Endothelial cell of umbilical vein (primary cell): ENCODE measurements around the gene OR2D3. TPM values are rescaled to one million over a fixed set of nuclear protein-coding genes. Genes with fewer than 3 reads are reported as not detected.

ENCODE experiments used
- BruUV-seq: library from RNA; stranded (reverse); fragments of 400-500 nt; replicated peaks from 2 replicates; lab custom pipeline; 2021; lab: Mats Ljungman, UMichigan
- CTCF ChIA-PET: fragments of 300-600, 350-600 bp; sonication (Branson Sonifier 250); formaldehyde crosslinking; loops from one replicate; lab custom pipeline; 2021; ENCODE audit warnings: antibody characterized with exemption, inconsistent platforms; lab: Charles Lee
- POLR2A ChIA-PET: fragments of 300-600, 350-600 bp; sonication (Branson Sonifier 250); formaldehyde crosslinking; loops from one replicate; lab custom pipeline; 2021; ENCODE audit warnings: antibody characterized with exemption, inconsistent platforms; lab: Charles Lee
- DNase-seq: peaks from one replicate; pipeline ENCODE4 v3.0.0-alpha.2; 2011; ENCODE audit warnings: low read depth, low spot score
- FAIRE-seq: peaks from 2 replicates; lab custom pipeline; 2011; peaks lifted over from hg19 to GRCh38; lab: Jason Lieb, UNC
- H2AFZ ChIP-seq: 2 replicates; pipeline ENCODE4 v1.6.0; 2012; ENCODE audit warnings: low read depth, low read length, control low read depth, inconsistent platforms
- H3K27ac ChIP-seq: 2 replicates; pipeline ENCODE4 v1.5.1; 2011; ENCODE audit warnings: low read depth, mild to moderate bottlenecking, control low read depth, low read length, moderate library complexity; ENCODE audit not compliant: insufficient read depth
- H3K27me3 ChIP-seq, 2 experiments: 2 replicates each; pipeline versions ENCODE4 v1.6.0 to v1.6.1; 2011; ENCODE audit warnings: low read length in 2 of 2, mixed read lengths in 1 of 2; ENCODE audit not compliant: control insufficient read depth in 2 of 2, insufficient read depth in 2 of 2
- H3K36me3 ChIP-seq, 2 experiments: 2 replicates in 1 of 2; 3 replicates in 1 of 2; pipeline ENCODE4 v1.5.1; 2011; ENCODE audit warnings: low read length in 2 of 2, mild to moderate bottlenecking in 1 of 2, moderate library complexity in 1 of 2; ENCODE audit not compliant: control insufficient read depth in 2 of 2, insufficient read depth in 2 of 2; ENCODE audit errors: extremely low read depth in 1 of 2
- H3K4me1 ChIP-seq: 3 replicates; pipeline ENCODE4 v1.5.1; 2011; ENCODE audit warnings: mild to moderate bottlenecking, low read length; ENCODE audit not compliant: control insufficient read depth, insufficient read depth; ENCODE audit errors: extremely low read depth
- H3K4me2 ChIP-seq: 2 replicates; pipeline ENCODE4 v1.6.1; 2011; ENCODE audit warnings: low read length, control low read depth, mixed read lengths; ENCODE audit not compliant: insufficient read depth
- H3K4me3 ChIP-seq, 3 experiments: fragments of 200-600 bp in 1 of 3; sonication (generic), shearing (Covaris generic) in 1 of 3; replicated peaks in 1 of 3; 2 replicates each; pipeline ENCODE4 v1.5.1; 2011 to 2016; ENCODE audit warnings: control low read depth in 3 of 3, low read length in 3 of 3, mild to moderate bottlenecking in 2 of 3, inconsistent platforms in 1 of 3, low read depth in 1 of 3, moderate library complexity in 1 of 3; ENCODE audit not compliant: insufficient read depth in 1 of 3
- H3K79me2 ChIP-seq: 2 replicates; pipeline ENCODE4 v1.6.0; 2012; ENCODE audit warnings: low read length, inconsistent platforms; ENCODE audit not compliant: control insufficient read depth, insufficient read depth
- H3K9ac ChIP-seq: replicated peaks from 2 replicates; pipeline ENCODE3; 2011; ENCODE audit warnings: low read length, control low read depth; ENCODE audit not compliant: insufficient read depth; ENCODE audit errors: extremely low read depth
- H3K9me1 ChIP-seq: replicated peaks from 3 replicates; pipeline ENCODE4 v1.6.0; 2011; ENCODE audit warnings: mild to moderate bottlenecking, low read length; ENCODE audit not compliant: control insufficient read depth, insufficient read depth; ENCODE audit errors: extremely low read depth
- H3K9me3 ChIP-seq: replicated peaks from 2 replicates; pipeline ENCODE4 v1.5.1; 2012; ENCODE audit warnings: low read length, inconsistent platforms; ENCODE audit not compliant: control insufficient read depth, insufficient read depth
- H4K20me1 ChIP-seq: replicated peaks from 2 replicates; pipeline ENCODE3; 2011; ENCODE audit warnings: mild to moderate bottlenecking, low read length; ENCODE audit not compliant: control insufficient read depth, insufficient read depth; ENCODE audit errors: extremely low read depth
- EZH2 ChIP-seq: IDR thresholded peaks from 2 replicates; pipeline ENCODE4 v1.6.1; 2012; ENCODE audit warnings: borderline replicate concordance, low read depth, mild to moderate bottlenecking, moderate library complexity, low read length, inconsistent platforms; ENCODE audit not compliant: severe bottlenecking
- FOS ChIP-seq: IDR thresholded peaks from 2 replicates; pipeline ENCODE4 v1.6.1; 2011; ENCODE audit warnings: mild to moderate bottlenecking, low read length, moderate library complexity, borderline replicate concordance; ENCODE audit not compliant: insufficient read depth
- GATA2 ChIP-seq: IDR thresholded peaks from 2 replicates; pipeline ENCODE4 v1.7.0; 2011; ENCODE audit warnings: low read depth, mild to moderate bottlenecking, moderate library complexity, mixed read lengths, low read length; ENCODE audit not compliant: insufficient read length, insufficient read depth
- JUN ChIP-seq: IDR thresholded peaks from 2 replicates; pipeline ENCODE4 v1.6.1; 2011; ENCODE audit warnings: borderline replicate concordance, low read depth; ENCODE audit not compliant: insufficient read length, insufficient read depth
- MYC ChIP-seq: IDR thresholded peaks from one replicate; pipeline ENCODE4 v1.6.1; 2011; ENCODE audit warnings: mild to moderate bottlenecking, low read depth, low read length
- POLR2A ChIP-seq: IDR thresholded peaks from 2 replicates; pipeline ENCODE4 v1.6.1; 2012; ENCODE audit warnings: low read depth, mild to moderate bottlenecking, control low read depth, low read length
- POLR2AphosphoS5 ChIP-seq: IDR thresholded peaks from 2 replicates; pipeline ENCODE4 v1.6.1; 2012; ENCODE audit warnings: low read depth, mild to moderate bottlenecking, control low read depth, low read length, moderate library complexity; ENCODE audit not compliant: insufficient read depth
- dilution Hi-C: fragments of 300-500 bp; cut with MboI; formaldehyde crosslinking; loops from one replicate; pipeline ENCODE4 v1.15.0; 2019; ENCODE audit warnings: low sequenced_read_pairs; ENCODE audit not compliant: extremely low pct_ligation_motif_present
- intact Hi-C: fragments of 100-400 bp; cut with micrococcal nuclease; formaldehyde crosslinking; loops from one replicate; pipeline ENCODE4 v1.10.0; 2022
- polyA plus RNA-seq, 4 experiments: library from polyadenylated mRNA; depleted of rRNA in 3 of 4; stranded (reverse) in 3 of 4; unstranded in 1 of 4; fragments of >200 nt; gene quantifications; 2 replicates each; pipeline versions ENCODE4 v1.2.1 to v1.2.3, GENCODE V29; 2011 to 2012; ENCODE audit warnings: missing spikeins in 1 of 4
- total RNA-seq: library from RNA; stranded (reverse); gene quantifications from 2 replicates; pipeline ENCODE4 v1.2.3, GENCODE V29; 2021
- TF ChIP-seq, protein P1 (sequence below): IDR thresholded peaks from 2 replicates; pipeline ENCODE4 v1.6.1; 2011; ENCODE audit not compliant: insufficient read depth, insufficient read length
- TF ChIP-seq, protein P2 (sequence below), 2 donors: IDR thresholded peaks; 1 replicate in 1 of 2; 2 replicates in 1 of 2; pipeline ENCODE4 v1.5.1; 2011; ENCODE audit warnings: low read length in 2 of 2, mild to moderate bottlenecking in 2 of 2, moderate library complexity in 2 of 2, control low read depth in 1 of 2, inconsistent platforms in 1 of 2, low read depth in 1 of 2; ENCODE audit not compliant: insufficient read depth in 1 of 2; ENCODE audit errors: extremely low read depth in 1 of 2

Gene OR2D3
- total and polyA plus RNA-seq, 2 donors (not counting 3 experiments of a cell fraction or from before 2014, with no cell fraction given) = not detected

- no peak for FAIRE-seq
- CTCF ChIA-PET = interaction anchor here (1.1 to 1.2 kb wide), 2 partner anchors 19 to 20 kb away, joined by 3 read pairs; no protein-coding TSS in a partner anchor
- dilution Hi-C loops = no loop called here
Measured at GRCh38 chr11:6876325-6876724, 44.5 kb upstream of the OR2D3 start, which contains the start of gene OR10A4. Gene OR10A4 (plus strand): TSS chr11:6876625. CDS start chr11:6876648, 23 bp downstream.

More at GRCh38 chr11:6876325-6876724, 44.5 kb upstream of the OR2D3 start, which contains the start of gene OR10A4:
- H3K9me3 ChIP-seq = no peaks in the 10 kb centered on the region
- no TSS peak for BruUV-seq
- H3K4me2 ChIP-seq = no peak within 1 kb of the TSS
- TF ChIP-seq MYC = no peak
- TF ChIP-seq FOS = no peak
- no peak for TF ChIP-seq JUN
- TF ChIP-seq EZH2 = no peak
- TF ChIP-seq POLR2AphosphoS5 = no peak
- TF ChIP-seq POLR2A = no peak
- TF ChIP-seq, protein P1, sequence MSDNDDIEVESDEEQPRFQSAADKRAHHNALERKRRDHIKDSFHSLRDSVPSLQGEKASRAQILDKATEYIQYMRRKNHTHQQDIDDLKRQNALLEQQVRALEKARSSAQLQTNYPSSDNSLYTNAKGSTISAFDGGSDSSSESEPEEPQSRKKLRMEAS = no peak
- TF ChIP-seq, protein P2, sequence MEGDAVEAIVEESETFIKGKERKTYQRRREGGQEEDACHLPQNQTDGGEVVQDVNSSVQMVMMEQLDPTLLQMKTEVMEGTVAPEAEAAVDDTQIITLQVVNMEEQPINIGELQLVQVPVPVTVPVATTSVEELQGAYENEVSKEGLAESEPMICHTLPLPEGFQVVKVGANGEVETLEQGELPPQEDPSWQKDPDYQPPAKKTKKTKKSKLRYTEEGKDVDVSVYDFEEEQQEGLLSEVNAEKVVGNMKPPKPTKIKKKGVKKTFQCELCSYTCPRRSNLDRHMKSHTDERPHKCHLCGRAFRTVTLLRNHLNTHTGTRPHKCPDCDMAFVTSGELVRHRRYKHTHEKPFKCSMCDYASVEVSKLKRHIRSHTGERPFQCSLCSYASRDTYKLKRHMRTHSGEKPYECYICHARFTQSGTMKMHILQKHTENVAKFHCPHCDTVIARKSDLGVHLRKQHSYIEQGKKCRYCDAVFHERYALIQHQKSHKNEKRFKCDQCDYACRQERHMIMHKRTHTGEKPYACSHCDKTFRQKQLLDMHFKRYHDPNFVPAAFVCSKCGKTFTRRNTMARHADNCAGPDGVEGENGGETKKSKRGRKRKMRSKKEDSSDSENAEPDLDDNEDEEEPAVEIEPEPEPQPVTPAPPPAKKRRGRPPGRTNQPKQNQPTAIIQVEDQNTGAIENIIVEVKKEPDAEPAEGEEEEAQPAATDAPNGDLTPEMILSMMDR (IDR thresholded peaks at IDR 0.05; ENCODE audit: extremely low read depth in 1 of 2, insufficient read depth in 1 of 2, low read depth in 1 of 2, low read length in 2 of 2) = no peak
- no peak for TF ChIP-seq GATA2
- H3K79me2 ChIP-seq = no peaks in the 10 kb centered on the region
- no peak for DNase-seq
- H3K36me3 ChIP-seq = no peaks in the 10 kb centered on the region
- no peaks in the 10 kb centered on the region for H3K4me1 ChIP-seq
- intact Hi-C loops = no loop called here
- POLR2A ChIA-PET = no interaction called here
- no peaks in the 10 kb centered on the region for H3K9me1 ChIP-seq
- no peaks in the 10 kb centered on the region for H4K20me1 ChIP-seq
- no peak within 1 kb of the TSS for H3K9ac ChIP-seq
- no peak within 1 kb of the TSS for H2AFZ ChIP-seq
- no peak within 1 kb of the TSS for H3K4me3 ChIP-seq
- H3K27ac ChIP-seq = no peak within 1 kb of the TSS
- peaks cover 0 to 3% of the 10 kb centered on the region in 2 experiments for H3K27me3 ChIP-seq
